GM19035 (cell line): ENCODE results near the gene SLIRP.
A peak's percentile ranks its signal among the peaks of the same experiment; 100 is the strongest.
"Not testable (repeated sequence)": the region's sequence is repeated elsewhere in the genome, so short reads cannot be mapped to it uniquely, and the experiment has no call there.

Experiments
- ATAC-seq: cut with Tn5 transposase; IDR thresholded peaks from one replicate; pipeline ENCODE4 v1.9.1; 2021; ENCODE audit not compliant: unreplicated experiment

Gene SLIRP

GRCh38 chr14:77738559-77739250, 30.8 kb downstream of the SLIRP start:
- peak; percentile 84 for ATAC-seq

GRCh38 chr14:77741438-77741837, 33.5 kb downstream of the SLIRP start:
- ATAC-seq, result no peak

- ATAC-seq, result no peak
Observed at GRCh38 chr14:77746064-77746702, 38.3 kb downstream of the SLIRP start.

GRCh38 chr14:77747425-77747824, 39.5 kb downstream of the SLIRP start:
- ATAC-seq, result not testable (repeated sequence)

GRCh38 chr14:77752266-77752665, 44.4 kb downstream of the SLIRP start:
- ATAC-seq, result no peak

- ATAC-seq, result no peak
Observed at GRCh38 chr14:77752799-77753516, 45.1 kb downstream of the SLIRP start.

- peak; percentile 92 for ATAC-seq
Observed at GRCh38 chr14:77760381-77761204, 52.7 kb downstream of the SLIRP start, which contains the start of gene SNW1. TSS of gene SNW1 (minus strand) at chr14:77761156. CDS start at chr14:77761127, 29 bp downstream.

GRCh38 chr14:77761205-77761931, 53.5 kb downstream of the SLIRP start:
- peak; percentile 32 for ATAC-seq

GRCh38 chr14:77763316-77763715, 55.4 kb downstream of the SLIRP start:
- no peak for ATAC-seq

- no peak for ATAC-seq
Observed at GRCh38 chr14:77763978-77764377, 56.1 kb downstream of the SLIRP start.
